GM12891 (cell line): ENCODE data around the gene EHD3.

Experiments used
- DNase-seq: peaks from one replicate; pipeline ENCODE4 v3.0.0; 2011; ENCODE audit warnings: low spot score; ENCODE audit not compliant: insufficient read length
- FAIRE-seq: peaks from 2 replicates; lab custom pipeline; 2011; peaks lifted over from hg19 to GRCh38; lab: Jason Lieb, UNC
- PAX5 ChIP-seq: IDR thresholded peaks from 2 replicates; pipeline ENCODE4 v1.6.1; 2011; ENCODE audit warnings: low read length, moderate library complexity, mild to moderate bottlenecking; ENCODE audit not compliant: insufficient read depth, severe bottlenecking
- POLR2A ChIP-seq: IDR thresholded peaks from 2 replicates; pipeline ENCODE4 v1.6.1; 2011; ENCODE audit warnings: low read depth, low read length, control low read depth
- POLR2AphosphoS5 ChIP-seq: IDR thresholded peaks from 2 replicates; pipeline ENCODE4 v1.6.1; 2011; ENCODE audit warnings: low read depth, low read length, control low read depth
- POU2F2 ChIP-seq: IDR thresholded peaks from 2 replicates; pipeline ENCODE4 v1.6.1; 2011; ENCODE audit warnings: low read depth, mild to moderate bottlenecking, control low read depth, low read length, moderate library complexity
- SPI1 ChIP-seq: IDR thresholded peaks from 2 replicates; pipeline ENCODE4 v1.6.1; 2011; ENCODE audit warnings: low read depth, low read length, control low read depth
- TAF1 ChIP-seq: IDR thresholded peaks from 2 replicates; pipeline ENCODE4 v1.6.1; 2011; ENCODE audit warnings: low read depth, low read length, control low read depth

EHD3 gene

DNA sequence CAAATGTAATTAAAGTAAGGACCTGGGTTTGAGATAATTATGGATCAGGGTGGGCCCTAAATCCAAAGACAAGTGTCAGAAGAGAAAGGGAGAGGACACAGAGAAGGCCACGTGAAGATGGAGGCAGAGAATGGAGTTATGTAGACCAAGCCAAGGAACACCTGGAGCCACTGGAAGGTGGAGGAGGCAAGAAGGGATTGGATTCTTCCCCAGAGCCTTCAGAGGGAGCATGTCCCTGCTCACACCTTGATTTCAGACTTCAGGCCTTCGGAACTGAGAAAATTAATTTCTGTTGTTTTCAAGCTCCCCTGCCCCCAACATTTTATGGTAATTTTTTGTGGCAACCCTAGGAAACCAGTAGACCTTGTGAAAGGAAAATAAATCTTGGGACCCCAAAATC lies 36.3 kb upstream of the EHD3 start:
- FAIRE-seq (no peak), DNase-seq (no peak)
- TF ChIP-seq POLR2AphosphoS5 (no peak), POU2F2 (no peak), TAF1 (no peak), PAX5 (no peak), POLR2A (no peak), SPI1 (no peak)

DNA sequence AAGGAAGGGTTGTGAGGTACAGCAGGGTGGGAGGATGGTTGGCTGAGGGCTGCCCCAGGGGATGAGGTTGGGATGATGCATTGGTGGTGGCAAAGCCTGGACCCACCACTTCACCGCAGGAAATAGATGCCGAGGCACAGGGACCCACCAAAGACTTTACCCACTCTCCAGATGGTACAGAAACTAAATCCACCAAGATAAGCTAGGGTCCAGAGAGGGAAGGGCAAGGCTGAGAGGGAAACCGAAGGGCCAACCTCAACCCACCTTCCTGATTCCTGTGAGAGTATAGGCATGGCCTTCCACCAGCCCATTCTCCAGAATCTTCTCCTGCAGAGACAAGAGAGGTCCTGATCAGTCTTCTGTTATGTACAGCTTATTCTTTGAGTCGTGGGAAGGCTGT lies 34.7 kb upstream of the EHD3 start:
- FAIRE-seq: no peak
- no peak for DNase-seq
- TF ChIP-seq SPI1 (no peak), TAF1 (no peak), PAX5 (no peak), POLR2A (no peak), POU2F2 (no peak), POLR2AphosphoS5 (no peak)

DNA sequence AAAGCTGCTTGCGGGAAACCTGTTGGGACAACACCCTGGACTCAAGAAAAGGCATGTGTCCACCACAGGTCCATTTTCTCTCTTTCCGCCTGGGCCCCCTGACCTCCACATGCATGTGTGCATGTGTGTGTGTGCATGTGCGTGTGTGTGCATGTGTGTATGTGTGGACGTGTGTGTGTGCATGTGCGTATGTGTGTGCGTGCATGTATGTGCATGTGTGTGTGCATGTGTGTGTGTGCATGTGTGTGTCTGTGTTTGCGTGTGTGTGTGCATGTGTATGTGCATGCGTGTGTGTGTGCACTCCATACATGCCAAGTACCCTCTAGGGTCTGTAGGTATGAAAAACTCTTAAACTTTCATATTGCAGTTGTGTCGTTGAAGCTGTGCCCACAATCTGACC lies 33.0 kb upstream of the EHD3 start:
- DNase-seq (no peak), FAIRE-seq (no peak)
- TF ChIP-seq PAX5 (no peak), POLR2AphosphoS5 (no peak), TAF1 (no peak), SPI1 (no peak), POLR2A (no peak)

DNA sequence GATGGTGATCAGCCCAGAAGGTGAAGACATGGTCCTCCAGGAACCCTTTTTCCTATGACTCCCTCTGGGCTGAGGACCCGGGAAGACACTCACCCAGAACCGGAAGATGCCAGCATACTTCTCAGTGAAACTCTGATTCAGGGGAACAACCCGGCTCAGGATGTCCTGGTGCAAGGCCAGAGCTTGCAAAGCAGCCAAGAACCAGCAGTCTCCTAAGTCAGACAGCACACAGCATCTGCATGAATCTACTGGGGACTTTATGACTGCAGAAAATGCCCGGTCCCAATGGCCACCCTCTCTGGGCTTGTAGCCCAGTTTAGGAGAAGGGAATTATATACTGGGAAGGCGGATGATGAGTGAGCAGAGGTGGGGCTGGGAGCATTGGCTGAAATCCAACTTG lies 31.9 kb upstream of the EHD3 start:
- TF ChIP-seq POLR2AphosphoS5 (no peak), TAF1 (no peak), POU2F2 (no peak), SPI1 (no peak), PAX5 (no peak), POLR2A (no peak)
- FAIRE-seq (no peak), DNase-seq (no peak)

DNA sequence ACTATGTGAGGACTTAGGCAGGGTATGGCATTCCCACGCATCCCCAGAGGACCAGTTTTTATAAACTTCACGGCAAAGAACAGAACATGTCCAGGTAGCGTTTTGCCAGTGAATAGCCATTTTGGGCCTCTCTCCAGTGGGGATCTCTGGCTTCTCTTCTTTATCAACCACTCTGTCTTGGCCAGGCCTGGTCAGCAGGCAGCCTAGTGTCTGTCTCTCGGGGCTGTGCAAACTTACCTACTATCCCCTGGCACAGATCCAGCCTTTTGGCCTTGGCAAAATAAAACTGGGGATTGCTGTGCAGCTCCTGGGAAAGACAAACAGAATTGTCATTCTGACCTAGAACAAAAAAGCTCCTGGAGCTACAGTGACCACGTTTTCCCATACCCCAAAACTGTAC lies 31.1 kb upstream of the EHD3 start:
- no peak for DNase-seq
- TF ChIP-seq SPI1 (no peak), POU2F2 (no peak), POLR2A (no peak), TAF1 (no peak), PAX5 (no peak), POLR2AphosphoS5 (no peak)
- no peak for FAIRE-seq

DNA sequence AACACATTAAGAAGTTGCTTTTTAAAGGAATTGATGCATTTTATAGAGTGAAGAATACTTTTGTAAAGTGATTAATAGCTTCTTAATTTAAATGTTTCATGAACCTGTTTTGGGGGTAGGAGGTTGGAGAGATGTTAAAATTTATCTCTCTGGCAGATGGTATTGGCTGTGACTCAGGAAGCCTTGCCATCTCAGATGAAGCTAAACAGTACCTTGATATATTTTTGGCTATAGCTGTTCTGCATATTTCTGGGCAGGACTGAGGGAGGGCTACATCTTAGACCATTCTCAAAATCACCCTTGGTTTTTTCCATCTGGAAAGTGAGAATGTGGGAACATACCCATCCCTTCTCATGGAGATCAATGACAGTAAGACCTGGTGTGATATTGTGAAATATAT lies 30.0 kb upstream of the EHD3 start:
- FAIRE-seq: no peak
- no peak for DNase-seq
- TF ChIP-seq SPI1 (no peak), POLR2A (no peak), POLR2AphosphoS5 (no peak), POU2F2 (no peak), PAX5 (no peak)

DNA sequence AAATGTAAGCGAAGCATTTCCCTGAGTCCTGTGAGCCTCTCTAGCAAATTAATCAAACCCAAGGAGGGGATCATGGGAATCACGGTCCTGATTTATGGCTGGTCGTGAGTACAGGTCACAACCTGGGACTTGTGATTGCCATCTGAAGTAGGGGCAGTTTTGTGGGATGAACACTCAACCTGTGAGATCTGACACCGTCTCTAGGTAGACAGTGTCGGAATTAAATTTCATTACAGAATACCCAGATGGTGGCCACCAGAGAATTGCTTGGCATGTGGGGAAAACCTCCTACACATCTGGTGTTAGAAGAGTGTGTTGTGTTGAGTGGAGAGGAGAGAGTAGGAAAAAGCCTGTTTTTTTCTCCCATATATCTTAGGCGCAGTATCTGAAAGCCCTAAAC lies 29.2 kb upstream of the EHD3 start:
- DNase-seq: no peak
- no peak for FAIRE-seq
- TF ChIP-seq SPI1: no peak
- no peak for TF ChIP-seq PAX5
- TF ChIP-seq TAF1: no peak
- TF ChIP-seq POLR2A: no peak
- no peak for TF ChIP-seq POLR2AphosphoS5
- no peak for TF ChIP-seq POU2F2

DNA sequence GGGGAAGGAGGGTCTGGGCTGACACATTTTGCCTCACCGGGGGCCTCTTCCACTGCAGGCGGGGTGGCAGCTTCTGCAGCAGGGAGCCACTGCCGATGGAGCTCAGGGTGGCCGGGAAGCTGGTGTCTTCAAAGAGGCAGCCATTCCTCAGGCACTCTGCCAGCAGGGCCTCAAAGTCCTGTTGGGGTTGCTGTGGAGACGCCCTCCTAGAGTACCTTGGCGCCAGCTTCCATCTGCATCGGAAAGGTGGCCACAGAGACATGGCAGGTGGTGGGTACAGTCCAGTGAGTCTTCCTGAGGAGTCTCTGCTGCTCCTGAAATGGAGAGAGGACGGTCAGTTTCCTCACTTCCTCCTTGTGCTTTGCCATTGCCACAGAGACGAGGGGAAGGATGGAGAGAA lies 28.8 kb upstream of the EHD3 start:
- FAIRE-seq (no peak), DNase-seq (no peak)

DNA sequence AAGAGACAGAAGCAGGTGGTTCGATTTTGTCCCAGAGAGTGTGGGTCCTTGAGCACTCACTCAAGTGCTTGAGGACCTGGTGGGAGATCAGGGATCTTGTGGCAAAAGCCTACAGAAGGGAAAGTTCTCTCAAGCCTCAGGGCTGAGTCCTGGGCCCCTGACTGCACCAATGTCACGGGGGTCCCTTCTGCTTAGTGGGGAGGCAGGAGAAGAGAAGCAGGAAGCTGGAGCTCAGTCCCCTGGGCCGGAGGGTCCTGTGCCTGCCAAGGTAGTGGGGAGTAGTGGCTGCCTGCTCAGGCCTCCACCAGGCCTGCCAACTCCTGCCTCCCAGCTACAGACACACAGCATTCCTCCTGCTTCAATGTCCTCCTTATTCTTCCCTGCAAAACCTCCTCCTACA lies 28.3 kb upstream of the EHD3 start:
- DNase-seq: no peak
- no peak for FAIRE-seq
- no peak for TF ChIP-seq POU2F2
- no peak for TF ChIP-seq SPI1
- no peak for TF ChIP-seq PAX5
- no peak for TF ChIP-seq POLR2A
- no peak for TF ChIP-seq POLR2AphosphoS5
- no peak for TF ChIP-seq TAF1

More for the DNA sequence above, 28.8 kb upstream of the EHD3 start:
- TF ChIP-seq PAX5 (no peak), POU2F2 (no peak), POLR2A (no peak)

DNA sequence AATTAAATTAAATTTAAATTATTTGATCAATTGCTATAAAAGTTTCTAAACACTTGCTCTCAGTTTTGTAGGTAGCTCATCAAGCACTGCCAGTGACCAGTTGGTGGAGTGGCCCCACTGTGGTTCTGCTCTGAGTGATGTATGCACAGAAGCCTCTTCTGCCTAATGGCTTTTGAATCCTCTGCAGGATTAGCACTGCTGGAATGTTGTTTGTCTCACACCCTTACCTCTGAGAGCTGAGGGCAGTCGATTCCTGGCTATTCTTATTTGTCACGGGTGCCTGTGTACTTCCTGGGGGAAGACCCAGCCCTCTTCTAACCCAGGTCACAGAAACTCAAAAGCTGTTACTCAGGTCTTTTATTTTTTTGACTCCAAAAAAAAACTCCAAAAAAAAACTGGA lies 26.2 kb upstream of the EHD3 start:
- no peak for DNase-seq
- no peak for FAIRE-seq
- TF ChIP-seq POLR2AphosphoS5 (no peak), POLR2A (no peak), POU2F2 (no peak), SPI1 (no peak), TAF1 (no peak), PAX5 (no peak)

DNA sequence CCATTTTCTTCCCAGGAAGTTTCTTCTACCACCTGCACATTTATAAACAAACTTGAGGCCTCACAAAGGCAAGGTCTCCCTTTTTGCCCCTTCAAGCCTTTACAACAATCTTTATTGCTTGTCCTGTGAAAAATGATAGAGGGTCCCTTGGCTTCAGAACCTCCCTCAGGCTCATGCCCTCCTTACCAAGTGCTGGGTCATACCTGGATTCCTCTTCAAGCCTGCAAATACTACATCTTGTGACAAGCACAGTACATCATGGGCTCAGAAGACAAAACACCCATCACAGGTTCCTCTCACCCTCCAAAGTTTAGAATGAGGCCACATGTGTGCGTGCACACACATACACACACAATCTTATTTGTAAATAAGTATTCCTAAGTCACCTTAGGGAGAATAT lies 25.7 kb upstream of the EHD3 start:
- no peak for FAIRE-seq
- TF ChIP-seq POU2F2 (no peak), POLR2AphosphoS5 (no peak), POLR2A (no peak), TAF1 (no peak), SPI1 (no peak)
- DNase-seq: no peak
